ENCODE results near the gene PDXDC1. TPM values are rescaled to one million over a fixed set of nuclear protein-coding genes. Genes with fewer than 3 reads are reported as not detected.

PDXDC1 gene
- total RNA-seq, result 10 to 100 TPM; 52.6 to 54.9 TPM

GRCh38 chr16:14974656-14975417 lies at the start of gene PDXDC1:
PDXDC1 (plus strand) TSS chr16:14975026; CDS start chr16:14975200, 174 bp downstream.

GRCh38 chr16:14937143-14937542 lies 37.7 kb upstream of the PDXDC1 start, which contains the start of gene NPIPA1:
NPIPA1 (plus strand) TSS chr16:14937443; CDS start chr16:14937443, 0 bp downstream.

GRCh38 chr16:15093955-15094827 lies 119.4 kb downstream of the PDXDC1 start, which contains the start of gene RRN3:
RRN3 (minus strand) TSS chr16:15094272; CDS start chr16:15094233, 39 bp downstream.

Small RNA genes lying within 50 kb of the gene (microRNA-seq; reads per million reads assigned to microRNA genes)
- not detected for gene MIR1972-1 (ENCODE audit: borderline microRNAs expressed, borderline replicate concordance)
- gene MIR3180-4 (ENCODE audit: borderline microRNAs expressed, borderline replicate concordance), result not detected
- not detected for gene MIR6511A1 (ENCODE audit: borderline microRNAs expressed, borderline replicate concordance)
- not detected for gene MIR6511B2 (ENCODE audit: borderline microRNAs expressed, borderline replicate concordance)
- gene MIR6770-1 (ENCODE audit: borderline microRNAs expressed, borderline replicate concordance), result not detected

Other genes with a start within 250 kb of the PDXDC1 start
- gene NPIPA2, start 232.5 kb upstream of the PDXDC1 start, total RNA-seq, result 1 to 10 TPM; 5.2 to 7.3 TPM
- gene NOMO1, start 141.3 kb upstream of the PDXDC1 start, total RNA-seq, result 10 to 100 TPM; 34.4 to 38.2 TPM
- 10 to 100 TPM; 82.2 to 85.9 TPM for gene NPIPA1, start 37.6 kb upstream of the PDXDC1 start, total RNA-seq
- gene NTAN1, start 81.0 kb downstream of the PDXDC1 start, total RNA-seq, result 10 to 100 TPM; 50.0 to 50.5 TPM
- 10 to 100 TPM; 24.6 to 25.3 TPM for gene RRN3, start 119.2 kb downstream of the PDXDC1 start, total RNA-seq

Measured in activated naive CD4-positive, alpha-beta T cell treated with anti-CD3 and anti-CD28 coated beads, Interleukin-2, amount 10 ng/mL, durations not matched to agents 5 hours and 36 hours (primary cell).